H54 (cell line): ENCODE measurements around the gene NPLOC4.

ENCODE experiments used
- DNase-seq: peaks from one replicate; pipeline ENCODE4 v3.0.0; 2011; ENCODE audit warnings: low spot score, mixed read lengths; ENCODE audit not compliant: insufficient read length
- FAIRE-seq: peaks from 3 replicates; lab custom pipeline; 2011; peaks lifted over from hg19 to GRCh38; lab: Jason Lieb, UNC
- POLR2A ChIP-seq: IDR thresholded peaks from 2 replicates; pipeline ENCODE4 v1.6.1; 2011; ENCODE audit warnings: low read depth, mild to moderate bottlenecking, low read length

Gene NPLOC4

DNA sequence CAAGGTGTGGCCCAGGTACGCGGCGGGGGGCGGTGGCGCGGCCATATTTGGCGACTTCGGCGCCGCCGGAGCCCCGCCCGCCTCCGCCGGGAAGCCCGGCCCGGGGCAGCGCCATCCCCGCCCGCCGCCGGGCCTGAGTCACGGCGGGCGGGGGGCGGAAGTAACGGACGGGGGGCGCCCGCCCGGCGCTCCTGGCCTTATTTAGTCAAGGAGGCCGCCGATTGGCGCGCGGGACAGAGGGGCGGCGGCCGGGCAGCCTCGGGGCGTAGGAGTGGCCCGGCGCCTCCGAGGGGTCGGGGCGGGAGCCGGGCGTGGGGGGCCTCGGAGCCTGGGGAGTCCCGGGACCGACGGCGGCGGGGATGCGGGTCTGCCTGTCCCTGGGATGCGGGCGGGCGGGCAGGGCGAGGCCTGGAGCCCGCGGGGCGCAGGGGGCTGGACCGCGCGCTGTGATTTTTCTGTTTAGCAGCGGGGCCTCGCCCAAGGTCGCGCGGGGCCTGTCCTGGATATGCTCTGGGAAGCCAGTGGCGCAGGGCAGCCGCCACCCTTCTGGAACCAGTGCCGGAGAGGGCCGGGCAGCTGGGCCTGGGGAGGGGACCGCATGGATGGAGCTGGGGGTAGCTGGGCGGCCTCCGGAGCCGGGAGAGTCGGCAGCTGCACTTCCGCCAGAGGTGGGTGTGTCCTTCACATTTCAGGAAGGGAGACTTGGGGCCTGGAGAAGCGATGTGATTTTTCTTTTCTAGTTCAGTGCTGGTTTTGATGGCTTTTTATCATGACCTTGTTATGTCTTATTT, 122.0 kb downstream of the NPLOC4 start:
- TF ChIP-seq POLR2A, result peak; percentile 34
- DNase-seq (peak; percentile 89), FAIRE-seq (no peak)

DNA sequence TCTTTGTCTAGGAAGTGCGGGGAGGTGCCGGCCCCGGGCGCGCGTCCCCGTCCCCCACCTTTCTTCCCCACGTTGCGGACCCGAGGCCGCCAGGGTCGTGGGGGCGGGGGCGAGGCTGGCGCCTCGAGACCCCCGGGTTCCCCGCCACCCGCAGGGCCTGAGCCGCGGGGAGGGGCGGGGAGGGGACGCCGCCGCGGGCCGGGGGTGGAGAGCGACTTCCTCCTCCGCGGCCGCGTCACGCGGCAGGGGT, 122.5 kb downstream of the NPLOC4 start:
- DNase-seq, result no peak
- no peak for TF ChIP-seq POLR2A
- no peak for FAIRE-seq

DNA sequence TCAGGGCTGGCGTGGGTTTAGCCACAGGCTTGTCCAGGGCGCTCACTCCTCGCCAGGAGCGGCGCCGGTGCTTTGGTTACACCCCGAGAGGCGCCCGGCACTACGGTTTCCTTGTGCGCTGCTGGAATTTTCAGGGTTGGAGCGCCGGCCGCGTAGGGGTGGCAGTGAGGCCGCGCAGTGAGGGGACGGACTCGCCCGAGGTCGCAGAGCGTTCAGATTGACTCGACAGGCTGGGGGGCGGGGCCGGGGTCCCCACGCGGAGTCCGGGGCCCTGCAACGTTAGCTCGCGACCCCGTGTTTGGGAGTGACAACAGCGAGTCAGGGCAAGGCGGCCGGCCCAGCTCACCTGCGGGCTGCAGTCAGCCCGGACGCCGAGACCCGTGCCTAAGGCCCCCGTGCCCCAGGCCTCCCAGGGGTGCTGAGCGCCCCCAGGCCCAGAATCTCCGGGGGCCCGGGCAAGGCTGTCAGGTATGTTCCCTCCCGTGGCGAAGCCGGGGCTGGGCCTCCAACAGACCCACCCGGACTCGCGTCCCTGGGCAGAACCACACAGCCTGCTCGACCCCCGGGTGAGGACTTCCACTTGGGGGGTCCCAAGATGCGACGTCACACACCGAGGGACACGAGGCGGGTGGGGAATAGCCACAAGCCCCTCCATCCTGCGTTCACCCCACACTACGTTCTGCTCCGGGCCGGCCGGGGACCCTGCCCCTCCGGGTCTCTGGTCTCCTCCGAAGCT, 123.0 kb downstream of the NPLOC4 start:
- TF ChIP-seq POLR2A, result no peak; the same call in 1 of the 2 replicates
- DNase-seq (no peak), FAIRE-seq (no peak)

DNA sequence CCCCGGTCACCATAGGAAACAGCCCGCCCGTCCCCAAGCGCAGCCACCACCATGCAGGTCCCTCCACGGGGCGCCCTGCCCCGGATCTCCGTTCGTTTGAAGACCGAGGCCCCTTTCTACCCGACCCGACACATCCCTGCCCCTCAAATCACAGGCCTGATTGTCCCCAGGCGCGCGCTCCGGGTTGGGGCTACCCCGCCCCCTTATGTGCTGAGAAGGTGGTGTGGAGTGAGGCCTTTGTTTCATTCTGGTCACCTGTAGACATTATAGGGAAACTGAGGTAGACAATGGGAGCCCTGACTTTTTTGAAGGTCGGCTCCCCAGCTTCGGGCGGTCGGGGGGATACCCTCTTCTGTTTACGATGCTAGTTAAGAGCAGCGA, 123.5 kb downstream of the NPLOC4 start:
- DNase-seq (no peak), FAIRE-seq (no peak)
- no peak for TF ChIP-seq POLR2A

DNA sequence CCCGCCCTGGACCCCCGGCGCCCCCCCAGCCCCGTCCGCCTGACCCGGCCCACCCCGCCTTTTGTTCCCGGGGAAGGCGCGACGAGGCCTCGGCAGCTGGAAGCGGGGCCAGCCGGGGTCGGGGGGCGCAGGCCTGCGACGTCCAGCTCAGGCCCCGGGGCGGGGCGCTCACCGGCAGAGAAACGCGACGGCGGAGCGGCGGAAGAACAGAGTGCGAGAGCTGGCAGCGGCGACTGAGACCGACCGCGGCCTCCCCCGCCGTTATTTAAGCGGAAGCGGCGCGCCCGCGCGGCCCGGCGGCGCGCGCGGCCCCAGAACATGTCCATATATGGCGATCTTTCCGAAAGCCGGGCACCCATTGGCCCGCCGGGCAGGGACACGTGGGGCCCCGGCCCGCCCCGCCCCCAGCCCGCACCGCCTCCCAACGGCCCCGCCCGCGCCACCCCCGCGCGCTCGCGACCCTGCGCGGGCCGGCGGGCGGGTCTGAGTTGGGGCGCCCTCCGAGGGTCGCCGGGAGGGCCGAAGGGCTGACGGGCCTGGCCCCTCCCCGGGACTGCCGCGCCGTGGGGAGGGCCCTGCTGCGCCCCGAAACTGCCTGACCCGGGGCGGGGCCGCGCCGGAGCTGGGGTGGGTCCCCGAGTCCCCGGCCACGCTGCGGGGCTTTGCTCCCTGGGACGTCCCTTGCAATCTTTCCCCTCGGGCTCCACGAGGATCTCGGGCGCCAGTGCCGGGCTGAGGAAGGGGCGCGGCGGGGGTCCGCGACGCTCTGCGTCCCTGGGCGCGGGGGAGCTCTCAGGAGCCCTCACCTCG, 124.1 kb downstream of the NPLOC4 start, which contains the start of gene ACTG1:
Gene ACTG1 (minus strand): TSS at position 238 of the 810 bp plus-strand sequence. CDS start 445 bp downstream, outside the sequence.
- no peak for FAIRE-seq
- peak; percentile 99 for TF ChIP-seq POLR2A
- DNase-seq, result peak; percentile 94

DNA sequence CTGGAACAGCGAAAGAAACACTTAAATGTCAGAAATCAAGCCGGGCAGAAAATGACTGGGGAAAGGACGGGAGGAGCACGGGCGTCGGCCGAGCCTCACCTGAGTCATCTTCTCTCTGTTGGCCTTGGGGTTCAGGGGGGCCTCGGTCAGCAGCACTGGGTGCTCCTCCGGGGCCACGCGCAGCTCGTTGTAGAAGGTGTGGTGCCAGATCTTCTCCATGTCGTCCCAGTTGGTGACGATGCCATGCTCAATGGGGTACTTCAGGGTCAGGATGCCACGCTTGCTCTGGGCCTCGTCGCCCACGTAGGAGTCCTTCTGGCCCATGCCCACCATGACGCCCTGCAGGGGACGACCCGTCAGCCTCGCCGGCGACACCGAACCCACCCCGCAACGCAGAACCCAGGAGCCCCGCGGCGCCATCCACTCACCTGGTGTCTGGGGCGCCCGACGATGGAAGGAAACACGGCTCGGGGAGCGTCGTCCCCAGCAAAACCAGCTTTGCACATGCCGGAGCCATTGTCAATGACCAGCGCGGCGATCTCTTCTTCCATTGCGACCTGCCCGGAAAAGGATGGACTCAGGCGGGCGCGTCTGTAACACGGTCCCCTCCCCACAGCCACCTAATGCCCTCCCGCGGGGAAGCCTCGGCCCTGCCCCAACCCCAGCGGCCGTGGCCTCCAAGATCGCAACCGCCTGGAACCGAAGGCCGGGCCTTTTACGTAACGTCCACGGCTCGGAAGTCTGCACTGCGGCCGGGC, 124.9 kb downstream of the NPLOC4 start:
- FAIRE-seq, result no peak
- DNase-seq, result no peak
- TF ChIP-seq POLR2A, result peak; percentile 30

DNA sequence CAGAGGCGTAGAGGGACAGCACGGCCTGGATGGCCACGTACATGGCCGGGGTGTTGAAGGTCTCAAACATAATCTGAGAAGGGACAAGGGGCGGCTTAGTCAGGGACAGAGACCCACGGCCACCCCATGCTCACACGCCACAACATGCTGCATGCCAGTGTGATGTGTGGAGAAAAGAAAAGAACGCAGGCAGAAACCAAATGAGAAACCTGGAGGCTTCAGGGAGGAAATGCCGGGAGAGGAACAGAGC, 125.4 kb downstream of the NPLOC4 start:
- no peak for TF ChIP-seq POLR2A
- no peak for FAIRE-seq
- DNase-seq, result no peak

DNA sequence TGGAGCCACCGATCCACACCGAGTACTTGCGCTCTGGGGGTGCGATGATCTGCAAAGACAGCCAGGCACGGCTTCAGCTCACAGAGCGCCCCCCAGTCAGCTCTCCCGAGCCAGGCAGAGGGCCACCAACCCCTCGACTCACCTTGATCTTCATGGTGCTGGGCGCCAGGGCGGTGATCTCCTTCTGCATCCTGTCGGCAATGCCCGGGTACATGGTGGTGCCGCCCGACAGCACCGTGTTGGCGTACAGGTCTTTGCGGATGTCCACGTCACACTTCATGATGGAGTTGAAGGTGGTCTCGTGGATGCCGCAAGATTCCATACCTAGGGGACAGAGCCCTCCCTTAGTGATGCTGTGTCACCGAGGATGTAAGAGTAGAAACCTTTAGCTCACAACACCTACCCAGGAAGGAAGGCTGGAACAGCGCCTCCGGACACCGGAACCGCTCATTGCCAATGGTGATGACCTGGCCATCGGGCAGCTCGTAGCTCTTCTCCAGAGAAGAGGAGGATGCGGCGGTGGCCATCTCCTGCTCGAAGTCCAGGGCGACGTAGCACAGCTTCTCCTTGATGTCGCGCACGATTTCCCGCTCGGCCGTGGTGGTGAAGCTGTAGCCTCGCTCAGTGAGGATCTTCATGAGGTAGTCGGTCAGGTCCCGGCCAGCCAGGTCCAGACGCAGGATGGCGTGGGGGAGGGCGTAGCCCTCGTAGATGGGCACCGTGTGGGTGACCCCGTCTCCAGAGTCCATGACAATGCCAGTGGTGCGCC, 125.9 kb downstream of the NPLOC4 start:
- no peak for FAIRE-seq

DNA sequence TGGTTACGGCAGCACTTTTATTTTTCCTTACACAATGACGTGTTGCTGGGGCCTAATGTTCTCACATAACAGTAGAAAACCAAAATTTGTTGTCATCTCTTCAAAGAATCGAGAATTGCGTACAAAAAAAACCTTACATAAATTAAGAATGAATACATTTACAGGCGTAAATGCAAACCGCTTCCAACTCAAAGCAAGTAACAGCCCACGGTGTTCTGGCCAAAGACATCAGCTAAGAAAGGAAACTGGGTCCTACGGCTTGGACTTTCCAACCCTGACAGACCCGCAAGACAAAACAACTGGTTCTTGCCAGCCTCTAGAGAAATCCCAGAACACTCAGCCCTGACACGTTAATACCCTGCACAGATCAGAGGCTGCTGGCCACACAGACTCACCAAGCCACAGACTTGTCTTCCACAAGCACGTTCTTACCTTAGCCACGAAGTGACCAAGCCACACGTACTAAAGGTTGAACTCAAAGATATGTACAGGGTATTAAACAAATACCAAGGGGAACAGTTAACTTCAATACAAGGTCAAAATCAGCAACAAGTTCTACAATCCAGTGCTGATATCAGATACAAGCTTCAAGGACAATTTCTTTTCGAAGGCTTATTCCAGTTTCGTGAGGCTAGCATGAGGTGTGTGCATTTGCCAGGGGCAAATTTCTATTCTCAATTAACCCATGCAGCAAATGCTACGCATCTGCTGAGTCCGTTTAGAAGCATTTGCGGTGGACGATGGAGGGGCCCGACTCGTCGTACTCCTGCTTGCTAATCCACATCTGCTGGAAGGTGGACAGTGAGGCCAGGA, 126.7 kb downstream of the NPLOC4 start:
- FAIRE-seq, result no peak
- DNase-seq, result no peak

More for the DNA sequence above, 125.9 kb downstream of the NPLOC4 start:
- DNase-seq, result no peak
- TF ChIP-seq POLR2A, result peak; percentile 28; the same call in 1 of the 2 replicates

DNA sequence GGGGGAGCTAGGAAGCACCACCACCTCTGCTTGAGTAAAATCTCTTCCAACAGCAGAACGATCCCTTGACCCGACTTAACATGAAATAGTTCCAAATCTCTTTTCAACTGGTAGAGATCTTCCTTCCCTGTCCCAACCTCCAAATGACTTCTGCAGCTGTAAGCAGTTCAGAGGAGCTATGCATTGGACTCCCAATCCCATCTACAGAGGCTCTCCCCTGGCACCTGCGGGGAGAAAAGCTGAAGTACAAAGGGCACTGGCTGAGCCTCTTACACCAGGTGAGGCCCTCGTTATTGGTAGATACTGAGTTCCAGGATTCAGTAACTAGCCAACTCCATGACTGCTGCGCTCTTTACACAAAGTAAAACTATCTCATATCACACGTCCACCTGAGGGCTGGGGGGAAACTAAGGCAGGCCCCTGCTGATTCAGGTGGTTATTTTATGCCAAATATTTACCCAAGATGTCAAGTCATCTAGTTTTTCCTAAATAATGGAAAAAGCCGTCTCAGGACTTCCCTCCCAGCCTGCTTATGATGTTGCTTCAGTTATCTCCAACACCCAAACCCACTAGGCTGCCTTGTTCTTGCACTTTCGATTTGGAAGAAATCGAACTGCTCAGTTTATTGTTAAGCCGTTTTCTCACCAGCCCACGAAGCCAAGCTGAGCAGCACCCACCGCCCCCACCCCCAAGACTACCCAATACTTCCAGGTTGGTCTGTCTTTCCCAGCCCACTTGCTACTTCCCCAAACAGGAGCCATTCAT, 127.5 kb downstream of the NPLOC4 start:
- peak; percentile 7; the same call in 1 of the 2 replicates for TF ChIP-seq POLR2A
- DNase-seq (no peak), FAIRE-seq (no peak)

More for the DNA sequence above, 126.7 kb downstream of the NPLOC4 start:
- TF ChIP-seq POLR2A, result no peak; the same call in 1 of the 2 replicates

DNA sequence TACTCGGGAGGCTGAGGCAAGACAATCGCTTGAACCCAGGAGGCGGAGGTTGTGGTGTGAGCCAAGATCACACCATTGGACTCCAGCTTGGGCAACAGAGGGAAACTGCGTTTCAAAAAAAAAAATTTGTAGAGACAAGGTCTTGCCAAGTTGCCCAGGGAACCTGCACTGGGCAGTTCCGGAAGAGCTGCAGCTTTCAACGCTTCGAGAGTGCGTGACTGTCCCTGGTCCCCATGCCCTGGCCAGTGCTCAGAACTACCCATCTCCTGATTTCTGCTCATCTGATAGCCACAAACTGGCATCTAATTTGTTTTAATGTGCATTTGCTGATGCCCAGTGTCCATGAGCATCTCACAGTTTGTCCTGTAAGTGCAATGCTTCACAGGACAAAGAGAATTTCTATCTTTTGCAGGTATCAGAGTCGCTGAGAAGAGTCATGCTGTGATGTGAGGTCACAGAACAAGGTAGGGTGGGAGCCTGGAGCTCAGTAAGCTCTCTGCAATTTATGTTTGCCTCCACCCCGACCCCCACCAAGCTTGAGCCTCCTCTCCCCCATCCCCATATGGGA, 128.2 kb downstream of the NPLOC4 start:
- TF ChIP-seq POLR2A, result peak; percentile 39
- no peak for DNase-seq
- no peak for FAIRE-seq
